ENCODE measurements around the gene ANO1.

ANO1 gene

GRCh38 chr11:70095541-70096252, 17.6 kb downstream of the ANO1 start:
- no peak for DNase-seq (ENCODE audit: low read depth)

GRCh38 chr11:70097783-70098563, 19.9 kb downstream of the ANO1 start:
- no peak for DNase-seq (ENCODE audit: low read depth)

- no peak for DNase-seq (ENCODE audit: low read depth)
Observed at GRCh38 chr11:70098936-70099335, 20.8 kb downstream of the ANO1 start.

- no peak for DNase-seq (ENCODE audit: low read depth)
Observed at GRCh38 chr11:70099578-70100279, 21.6 kb downstream of the ANO1 start.

GRCh38 chr11:70100280-70100603, 22.1 kb downstream of the ANO1 start:
- DNase-seq (ENCODE audit: low read depth), result no peak

- no peak for DNase-seq (ENCODE audit: low read depth)
Observed at GRCh38 chr11:70100791-70101190, 22.7 kb downstream of the ANO1 start.

- DNase-seq (ENCODE audit: low read depth), result no peak
Observed at GRCh38 chr11:70103256-70103975, 25.3 kb downstream of the ANO1 start.

GRCh38 chr11:70104419-70104818, 26.3 kb downstream of the ANO1 start:
- no peak for DNase-seq (ENCODE audit: low read depth)

GRCh38 chr11:70104961-70105360, 26.8 kb downstream of the ANO1 start:
- no peak for DNase-seq (ENCODE audit: low read depth)

GRCh38 chr11:70105369-70105754, 27.2 kb downstream of the ANO1 start:
- DNase-seq (ENCODE audit: low read depth), result no peak

GRCh38 chr11:70105755-70106571, 27.8 kb downstream of the ANO1 start:
- DNase-seq (ENCODE audit: low read depth), result no peak

- no peak for DNase-seq (ENCODE audit: low read depth)
Observed at GRCh38 chr11:70106757-70107156, 28.6 kb downstream of the ANO1 start.

GRCh38 chr11:70107191-70107590, 29.1 kb downstream of the ANO1 start:
- DNase-seq (ENCODE audit: low read depth), result no peak

GRCh38 chr11:70107756-70108155, 29.6 kb downstream of the ANO1 start:
- DNase-seq (ENCODE audit: low read depth), result no peak

GRCh38 chr11:70108250-70108649, 30.1 kb downstream of the ANO1 start:
- DNase-seq (ENCODE audit: low read depth), result no peak

GRCh38 chr11:70109006-70109405, 30.9 kb downstream of the ANO1 start:
- DNase-seq (ENCODE audit: low read depth), result no peak

GRCh38 chr11:70109903-70110302, 31.8 kb downstream of the ANO1 start:
- DNase-seq (ENCODE audit: low read depth), result no peak

GRCh38 chr11:70110538-70111055, 32.5 kb downstream of the ANO1 start:
- no peak for DNase-seq (ENCODE audit: low read depth)

GRCh38 chr11:70111269-70112016, 33.3 kb downstream of the ANO1 start:
- DNase-seq (ENCODE audit: low read depth), result no peak

- no peak for DNase-seq (ENCODE audit: low read depth)
Observed at GRCh38 chr11:70112017-70112434, 33.9 kb downstream of the ANO1 start.

GRCh38 chr11:70113801-70114200, 35.7 kb downstream of the ANO1 start:
- DNase-seq (ENCODE audit: low read depth), result no peak
